ENCODE measurements around the gene CD160. TPM values are rescaled to one million over a fixed set of nuclear protein-coding genes. Genes with fewer than 3 reads are reported as not detected.

CD160 gene
- total RNA-seq, 2 donors from 2014 or later = not detected

DNA sequence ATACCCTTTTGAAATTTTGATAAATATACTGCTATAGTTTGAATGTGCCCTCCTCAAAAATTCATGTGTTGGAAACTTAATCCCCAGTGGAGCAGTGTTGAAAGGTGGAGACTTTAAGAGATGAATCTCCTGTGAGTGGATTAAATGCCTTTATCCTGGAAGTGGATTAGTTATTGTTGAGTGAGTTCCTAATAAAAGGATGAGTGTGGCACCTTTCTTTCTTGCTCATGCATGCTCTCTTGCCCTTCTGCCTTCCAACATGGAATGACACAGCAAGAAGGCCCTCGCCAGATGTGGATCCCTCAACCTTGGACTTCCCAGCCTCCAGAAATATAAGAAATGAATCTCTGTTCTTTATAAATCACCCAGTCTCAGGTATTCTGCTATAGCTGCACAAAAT, 51.8 kb downstream of the CD160 start:
- TF ChIP-seq, protein P1, sequence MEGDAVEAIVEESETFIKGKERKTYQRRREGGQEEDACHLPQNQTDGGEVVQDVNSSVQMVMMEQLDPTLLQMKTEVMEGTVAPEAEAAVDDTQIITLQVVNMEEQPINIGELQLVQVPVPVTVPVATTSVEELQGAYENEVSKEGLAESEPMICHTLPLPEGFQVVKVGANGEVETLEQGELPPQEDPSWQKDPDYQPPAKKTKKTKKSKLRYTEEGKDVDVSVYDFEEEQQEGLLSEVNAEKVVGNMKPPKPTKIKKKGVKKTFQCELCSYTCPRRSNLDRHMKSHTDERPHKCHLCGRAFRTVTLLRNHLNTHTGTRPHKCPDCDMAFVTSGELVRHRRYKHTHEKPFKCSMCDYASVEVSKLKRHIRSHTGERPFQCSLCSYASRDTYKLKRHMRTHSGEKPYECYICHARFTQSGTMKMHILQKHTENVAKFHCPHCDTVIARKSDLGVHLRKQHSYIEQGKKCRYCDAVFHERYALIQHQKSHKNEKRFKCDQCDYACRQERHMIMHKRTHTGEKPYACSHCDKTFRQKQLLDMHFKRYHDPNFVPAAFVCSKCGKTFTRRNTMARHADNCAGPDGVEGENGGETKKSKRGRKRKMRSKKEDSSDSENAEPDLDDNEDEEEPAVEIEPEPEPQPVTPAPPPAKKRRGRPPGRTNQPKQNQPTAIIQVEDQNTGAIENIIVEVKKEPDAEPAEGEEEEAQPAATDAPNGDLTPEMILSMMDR (conservative IDR thresholded peaks at IDR 0.05) = no peak
- Mint-ChIP-seq H3K9me3 (peaks cover 16% of the 10 kb centered on the region), H3K27me3 (ENCODE audit: insufficient read depth) (no peaks in the 10 kb centered on the region), H3K4me3 (no peak overlapping the region), H3K27ac (no peak overlapping the region), H3K4me1 (peaks cover 10% of the 10 kb centered on the region), H3K36me3 (ENCODE audit: low read depth) (peaks cover 55% of the 10 kb centered on the region)
- Histone ChIP-seq H3K27ac (ENCODE audit: low read depth, low read length) (no peak overlapping the region), H3K9ac (ENCODE audit: extremely low read depth, low read length, poor library complexity, severe bottlenecking) (no peak overlapping the region), H3K36me3 (ENCODE audit: control insufficient read depth, insufficient read depth, low read length) (peaks cover 51% of the 10 kb centered on the region), H3K9me3 (ENCODE audit: control insufficient read depth, low read length) (peaks cover 43% of the 10 kb centered on the region), H3K27me3 (ENCODE audit: control insufficient read depth, insufficient read depth, low read length, poor library complexity, severe bottlenecking) (no peaks in the 10 kb centered on the region), H3K4me1 (ENCODE audit: control insufficient read depth, insufficient read depth, low read length) (no peaks in the 10 kb centered on the region), H3K4me3 (ENCODE audit: low read length) (no peak overlapping the region)
- no peak for DNase-seq
- WGBS, 2 experiments (ENCODE audit: insufficient coverage in 1 of 2, insufficient read length in 1 of 2) = 80 to 87% methylated on average over 1 of the region's 1 CpG

DNA sequence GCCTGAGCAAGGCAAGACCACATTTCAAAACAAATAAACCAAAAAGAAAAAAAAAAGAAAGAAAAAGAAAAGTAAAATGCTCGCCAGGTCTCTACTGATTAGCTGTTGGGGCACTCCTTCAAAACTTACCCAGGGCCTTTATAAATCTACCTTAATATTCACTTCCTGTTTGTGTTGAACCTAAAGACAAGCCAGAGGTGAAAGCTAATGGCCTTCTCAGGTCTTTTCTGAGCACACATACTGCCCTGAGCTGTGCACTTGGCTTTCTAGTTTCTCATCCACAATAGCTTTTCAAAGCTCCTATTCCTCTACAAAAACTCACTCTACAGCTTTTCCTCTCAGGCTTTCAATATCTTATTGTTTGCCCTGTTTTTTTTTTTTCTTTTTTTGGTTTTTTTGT, 54.1 kb downstream of the CD160 start:
- TF ChIP-seq, protein P1 (conservative IDR thresholded peaks at IDR 0.05) = no peak
- peaks cover 2% of the 10 kb centered on the region for H3K9me3 Mint-ChIP-seq
- DNase-seq = no peak
- WGBS, 2 experiments (ENCODE audit: insufficient coverage in 1 of 2, insufficient read length in 1 of 2) = 100% methylated on average over 1 of the region's 1 CpG
- peaks cover 52% of the 10 kb centered on the region for H3K36me3 ChIP-seq (ENCODE audit: control insufficient read depth, insufficient read depth, low read length)
- H3K27ac Mint-ChIP-seq = peak overlapping the region; percentile 77
- no peak overlapping the region for H3K4me3 ChIP-seq (ENCODE audit: low read length)
- H3K27me3 Mint-ChIP-seq (ENCODE audit: insufficient read depth) = no peaks in the 10 kb centered on the region
- no peak overlapping the region for H3K27ac ChIP-seq (ENCODE audit: low read depth, low read length)
- no peak overlapping the region for H3K4me3 Mint-ChIP-seq
- peaks cover 10% of the 10 kb centered on the region for H3K4me1 Mint-ChIP-seq
- peaks cover 37% of the 10 kb centered on the region for H3K9me3 ChIP-seq (ENCODE audit: control insufficient read depth, low read length)
- peaks cover 44% of the 10 kb centered on the region for H3K36me3 Mint-ChIP-seq (ENCODE audit: low read depth)
- no peaks in the 10 kb centered on the region for H3K4me1 ChIP-seq (ENCODE audit: control insufficient read depth, insufficient read depth, low read length)
- no peak overlapping the region for H3K9ac ChIP-seq (ENCODE audit: extremely low read depth, low read length, poor library complexity, severe bottlenecking)
- no peaks in the 10 kb centered on the region for H3K27me3 ChIP-seq (ENCODE audit: control insufficient read depth, insufficient read depth, low read length, poor library complexity, severe bottlenecking)

DNA sequence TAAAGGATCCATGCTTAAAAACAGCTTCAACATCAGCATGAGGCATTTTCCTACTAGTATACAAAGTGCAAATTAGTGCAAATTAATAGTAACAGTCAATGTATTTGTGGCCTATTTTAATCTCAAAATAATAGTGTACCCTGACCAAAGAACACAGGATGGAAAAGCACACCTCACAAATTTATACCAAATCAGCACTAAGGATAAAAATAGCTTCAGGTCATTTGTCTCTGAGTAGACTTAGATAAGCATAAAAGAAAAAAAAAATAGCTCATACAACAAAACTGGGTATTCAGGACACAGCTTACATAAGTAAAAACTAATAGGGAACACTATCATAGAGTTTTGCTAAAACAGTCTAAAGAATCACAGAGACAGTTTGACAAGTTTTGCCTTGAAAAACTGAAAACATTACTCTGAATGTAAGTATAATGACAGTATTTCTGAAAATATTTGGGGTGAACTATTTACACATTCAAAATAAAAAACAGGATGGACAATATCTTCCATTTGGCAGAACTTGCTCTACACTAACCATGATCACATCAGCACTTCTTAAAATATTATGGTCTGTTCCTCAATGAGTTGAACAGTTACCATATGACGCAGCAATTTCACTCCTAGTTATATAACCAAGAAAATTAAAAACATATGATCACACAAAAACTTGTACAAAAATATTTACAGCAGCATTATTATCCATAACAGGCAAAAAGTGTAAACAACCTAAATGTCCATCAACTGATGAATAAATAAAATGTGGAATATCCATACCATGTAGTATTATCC, 58.3 kb downstream of the CD160 start:
- Mint-ChIP-seq H3K27me3 (ENCODE audit: insufficient read depth) (no peaks in the 10 kb centered on the region), H3K9me3 (no peaks in the 10 kb centered on the region), H3K27ac (no peak overlapping the region), H3K36me3 (ENCODE audit: low read depth) (peaks cover 32% of the 10 kb centered on the region), H3K4me1 (peaks cover 25% of the 10 kb centered on the region), H3K4me3 (no peak overlapping the region)
- DNase-seq = no peak
- Histone ChIP-seq H3K4me3 (ENCODE audit: low read length) (no peak overlapping the region), H3K9me3 (ENCODE audit: control insufficient read depth, low read length) (peaks cover 10% of the 10 kb centered on the region), H3K9ac (ENCODE audit: extremely low read depth, low read length, poor library complexity, severe bottlenecking) (no peak overlapping the region), H3K4me1 (ENCODE audit: control insufficient read depth, insufficient read depth, low read length) (no peaks in the 10 kb centered on the region), H3K36me3 (ENCODE audit: control insufficient read depth, insufficient read depth, low read length) (peaks cover 28% of the 10 kb centered on the region), H3K27ac (ENCODE audit: low read depth, low read length) (no peak overlapping the region), H3K27me3 (ENCODE audit: control insufficient read depth, insufficient read depth, low read length, poor library complexity, severe bottlenecking) (no peaks in the 10 kb centered on the region)
- TF ChIP-seq, protein P1 (conservative IDR thresholded peaks at IDR 0.05) = no peak
- WGBS, 2 experiments (ENCODE audit: insufficient coverage in 1 of 2, insufficient read length in 1 of 2) = 98 to 100% methylated on average over 1 of the region's 1 CpG
